ENCODE measurements around the gene DCUN1D2. TPM values are rescaled to one million over a fixed set of nuclear protein-coding genes. Genes with fewer than 3 reads are reported as not detected.

DCUN1D2 gene
- total RNA-seq, 4 donors from 2014 or later, result 18.7 to 28.4 (median 20.2) TPM

DNA sequence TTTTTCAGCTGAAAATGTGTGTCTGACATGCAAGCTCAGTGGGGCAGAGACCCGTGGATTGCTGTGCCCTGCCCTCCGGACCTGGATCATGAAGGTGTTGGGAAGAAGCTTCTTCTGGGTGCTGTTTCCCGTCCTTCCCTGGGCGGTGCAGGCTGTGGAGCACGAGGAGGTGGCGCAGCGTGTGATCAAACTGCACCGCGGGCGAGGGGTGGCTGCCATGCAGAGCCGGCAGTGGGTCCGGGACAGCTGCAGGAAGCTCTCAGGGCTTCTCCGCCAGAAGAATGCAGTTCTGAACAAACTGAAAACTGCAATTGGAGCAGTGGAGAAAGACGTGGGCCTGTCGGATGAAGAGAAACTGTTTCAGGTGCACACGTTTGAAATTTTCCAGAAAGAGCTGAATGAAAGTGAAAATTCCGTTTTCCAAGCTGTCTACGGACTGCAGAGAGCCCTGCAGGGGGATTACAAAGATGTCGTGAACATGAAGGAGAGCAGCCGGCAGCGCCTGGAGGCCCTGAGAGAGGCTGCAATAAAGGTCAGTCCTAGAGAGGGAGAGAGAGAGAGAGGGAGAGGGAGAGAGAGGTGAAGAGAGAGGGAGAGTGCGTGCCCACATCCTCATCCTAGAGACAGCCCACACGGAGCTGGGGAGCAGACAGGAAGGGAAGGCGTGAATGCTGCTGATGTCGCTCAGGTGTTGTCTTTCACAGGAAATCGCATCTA, 5.1 kb upstream of the DCUN1D2 start:
- Histone ChIP-seq H3K4me1 (peaks cover 7 to 44% (median 29%) of the 10 kb centered on the region in 4 donors), H3K27ac (peak overlapping the region in 1 of 4 donors; percentile 31), H3K4me3 (no peak overlapping the region), H3K27me3 (no peaks in the 10 kb centered on the region), H3K9me3 (no peaks in the 10 kb centered on the region), H3K36me3 (peaks cover 0 to 39% (median 16%) of the 10 kb centered on the region in 4 donors)
- in situ Hi-C loops (cut with MboI; ENCODE audit: low pct_ligation_motif_present in 1 of 4, low pct_unique_long_range_greater_than_20kb in 1 of 4, low sequenced_read_pairs in 3 of 4), result no loop called here
- WGBS, 2 donors (ENCODE audit: low coverage in 1 of 2), result 76 to 77% methylated on average over 12 to 26 of the region's 26 CpGs
- TF ChIP-seq POLR2AphosphoS5 (IDR thresholded peaks at IDR 0.05) (no peak), POLR2A (IDR thresholded peaks at IDR 0.05) (no peak), EP300 (IDR thresholded peaks at IDR 0.05; ENCODE audit: low read depth) (no peak)
- TF ChIP-seq, protein P1, sequence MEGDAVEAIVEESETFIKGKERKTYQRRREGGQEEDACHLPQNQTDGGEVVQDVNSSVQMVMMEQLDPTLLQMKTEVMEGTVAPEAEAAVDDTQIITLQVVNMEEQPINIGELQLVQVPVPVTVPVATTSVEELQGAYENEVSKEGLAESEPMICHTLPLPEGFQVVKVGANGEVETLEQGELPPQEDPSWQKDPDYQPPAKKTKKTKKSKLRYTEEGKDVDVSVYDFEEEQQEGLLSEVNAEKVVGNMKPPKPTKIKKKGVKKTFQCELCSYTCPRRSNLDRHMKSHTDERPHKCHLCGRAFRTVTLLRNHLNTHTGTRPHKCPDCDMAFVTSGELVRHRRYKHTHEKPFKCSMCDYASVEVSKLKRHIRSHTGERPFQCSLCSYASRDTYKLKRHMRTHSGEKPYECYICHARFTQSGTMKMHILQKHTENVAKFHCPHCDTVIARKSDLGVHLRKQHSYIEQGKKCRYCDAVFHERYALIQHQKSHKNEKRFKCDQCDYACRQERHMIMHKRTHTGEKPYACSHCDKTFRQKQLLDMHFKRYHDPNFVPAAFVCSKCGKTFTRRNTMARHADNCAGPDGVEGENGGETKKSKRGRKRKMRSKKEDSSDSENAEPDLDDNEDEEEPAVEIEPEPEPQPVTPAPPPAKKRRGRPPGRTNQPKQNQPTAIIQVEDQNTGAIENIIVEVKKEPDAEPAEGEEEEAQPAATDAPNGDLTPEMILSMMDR (IDR thresholded peaks at IDR 0.05), result no peak
- no peak for DNase-seq
- intact Hi-C loops (cut with DNase I; ENCODE audit: low total_unique reads), result no loop called here

DNA sequence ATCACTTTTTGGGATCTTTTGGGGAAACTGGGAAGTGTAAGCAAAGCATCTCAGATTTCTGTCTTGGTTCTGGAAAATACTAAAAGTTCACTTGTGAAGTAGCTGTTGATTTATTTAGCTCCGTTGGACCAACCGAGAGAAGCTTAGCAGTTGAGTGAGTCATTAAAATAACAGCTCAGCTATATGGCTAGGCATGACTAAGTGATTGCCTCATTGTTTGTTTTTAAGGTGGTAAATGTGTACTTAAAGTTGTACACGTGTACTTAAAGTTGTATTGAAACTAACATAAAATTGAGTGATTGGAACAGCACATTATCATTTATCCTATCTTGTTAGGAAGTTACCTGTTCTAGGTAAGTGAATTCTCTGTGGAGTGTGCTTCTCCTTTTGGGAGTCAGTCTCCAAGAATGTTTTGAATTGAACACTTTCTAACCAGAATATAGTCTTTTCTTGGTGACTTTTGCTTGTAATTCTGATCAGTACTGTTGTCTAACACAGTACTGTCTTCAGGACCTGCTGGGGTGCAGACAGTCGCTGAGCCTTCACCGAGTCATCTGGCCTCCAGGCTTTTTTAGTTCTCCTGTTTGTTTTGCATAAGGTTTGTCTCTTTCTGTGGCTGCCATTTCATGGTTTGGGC, 2.9 kb upstream of the DCUN1D2 start:
- TF ChIP-seq POLR2A (IDR thresholded peaks at IDR 0.05) (no peak), EP300 (IDR thresholded peaks at IDR 0.05; ENCODE audit: low read depth) (no peak), POLR2AphosphoS5 (IDR thresholded peaks at IDR 0.05) (peak; percentile 38 to 78 (median 74))
- TF ChIP-seq, protein P1 (IDR thresholded peaks at IDR 0.05), result no peak
- Histone ChIP-seq H3K4me3 (peak overlapping the region in 1 of 4 donors; percentile 1), H3K27me3 (no peaks in the 10 kb centered on the region), H3K27ac (peak overlapping the region; percentile 51 to 96 (median 76)), H3K36me3 (peaks cover 0 to 17% (median 5%) of the 10 kb centered on the region in 4 donors), H3K9me3 (no peaks in the 10 kb centered on the region), H3K4me1 (peaks cover 11 to 59% (median 40%) of the 10 kb centered on the region in 4 donors)
- intact Hi-C loops (cut with DNase I; ENCODE audit: low total_unique reads), result no loop called here
- no peak for DNase-seq
- in situ Hi-C loops (cut with MboI; ENCODE audit: low pct_ligation_motif_present in 1 of 4, low pct_unique_long_range_greater_than_20kb in 1 of 4, low sequenced_read_pairs in 3 of 4), result no loop called here
- 15 to 25% methylated on average over 5 of the region's 5 CpGs for WGBS, 2 donors (ENCODE audit: low coverage in 1 of 2)

DNA sequence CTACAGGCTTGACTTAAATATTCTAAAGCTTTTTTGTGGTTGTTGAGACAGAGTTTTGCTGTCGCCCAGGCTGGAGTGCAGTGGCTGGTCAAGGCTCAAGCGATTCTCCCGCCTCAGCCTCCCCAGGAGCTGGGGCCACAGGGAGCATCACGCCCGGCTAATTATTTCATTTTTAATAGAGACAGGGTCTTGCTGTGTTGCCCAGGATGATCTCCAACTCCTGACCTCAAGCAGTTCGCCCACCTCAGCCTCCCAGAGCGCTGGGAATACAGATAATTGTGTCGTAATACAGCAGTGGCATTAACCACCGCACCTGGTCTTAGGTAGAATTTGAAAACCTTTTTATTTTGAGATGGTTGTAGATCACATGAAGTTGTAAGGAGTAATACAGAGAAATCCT, 1.5 kb upstream of the DCUN1D2 start:
- H3K4me1 ChIP-seq, result peaks cover 11 to 63% (median 43%) of the 10 kb centered on the region in 4 donors

More for the DNA sequence above, 1.5 kb upstream of the DCUN1D2 start:
- intact Hi-C loops (cut with DNase I; ENCODE audit: low total_unique reads) (no loop called here), in situ Hi-C loops (cut with MboI; ENCODE audit: low pct_ligation_motif_present in 1 of 4, low pct_unique_long_range_greater_than_20kb in 1 of 4, low sequenced_read_pairs in 3 of 4) (no loop called here)
- TF ChIP-seq POLR2A (IDR thresholded peaks at IDR 0.05) (no peak), EP300 (IDR thresholded peaks at IDR 0.05; ENCODE audit: low read depth) (no peak), POLR2AphosphoS5 (IDR thresholded peaks at IDR 0.05) (no peak)
- TF ChIP-seq, protein P1 (IDR thresholded peaks at IDR 0.05), result no peak
- peak overlapping the region; percentile 89 to 96 (median 92) for H3K27ac ChIP-seq
- H3K36me3 ChIP-seq, result peaks cover 0 to 13% (median 4%) of the 10 kb centered on the region in 4 donors
- no peaks in the 10 kb centered on the region for H3K27me3 ChIP-seq
- peak overlapping the region in 3 of 4 donors; percentile 75 to 96 (median 75) for H3K4me3 ChIP-seq
- no peak for DNase-seq
- WGBS, 2 donors (ENCODE audit: low coverage in 1 of 2), result 77 to 94% methylated on average over 3 to 9 of the region's 9 CpGs
- no peaks in the 10 kb centered on the region for H3K9me3 ChIP-seq

Measured in transverse colon (tissue), 4 donors.